HUES64 (cell line): ENCODE results near the gene ADGRL3.

Source experiments
- H3K27ac ChIP-seq: 2 replicates; pipeline ENCODE4 v1.7.0; 2013; ENCODE audit warnings: low read depth, low read length, inconsistent platforms
- H3K27me3 ChIP-seq: 2 replicates; pipeline ENCODE4 v1.6.1; 2013; ENCODE audit warnings: mild to moderate bottlenecking, low read length; ENCODE audit not compliant: insufficient read depth
- H3K36me3 ChIP-seq: 2 replicates; pipeline ENCODE4 v1.6.1; 2013; ENCODE audit warnings: mild to moderate bottlenecking, low read length; ENCODE audit not compliant: insufficient read depth
- H3K4me1 ChIP-seq: 2 replicates; pipeline ENCODE4 v1.6.1; 2013; ENCODE audit warnings: mild to moderate bottlenecking, low read length, moderate library complexity; ENCODE audit not compliant: insufficient read depth
- H3K4me3 ChIP-seq: 2 replicates; pipeline ENCODE4 v1.5.1; 2013; ENCODE audit warnings: mild to moderate bottlenecking, low read length, moderate library complexity
- H3K9ac ChIP-seq: 2 replicates; pipeline ENCODE4 v1.6.1; 2013; ENCODE audit warnings: mild to moderate bottlenecking, low read depth, low read length
- H3K9me3 ChIP-seq: 2 replicates; pipeline ENCODE4 v1.6.1; 2013; ENCODE audit warnings: low read depth, low read length; ENCODE audit not compliant: insufficient read depth
- WGBS: fragments of 150-250, 120-280 bp; methylation state at CpG from one replicate; pipeline ENCODE4 v1.1.7; 2013; ENCODE audit warnings: missing lambda C conversion rate; 5-methylcytosine and 5-hydroxymethylcytosine counted together

The ADGRL3 gene

DNA sequence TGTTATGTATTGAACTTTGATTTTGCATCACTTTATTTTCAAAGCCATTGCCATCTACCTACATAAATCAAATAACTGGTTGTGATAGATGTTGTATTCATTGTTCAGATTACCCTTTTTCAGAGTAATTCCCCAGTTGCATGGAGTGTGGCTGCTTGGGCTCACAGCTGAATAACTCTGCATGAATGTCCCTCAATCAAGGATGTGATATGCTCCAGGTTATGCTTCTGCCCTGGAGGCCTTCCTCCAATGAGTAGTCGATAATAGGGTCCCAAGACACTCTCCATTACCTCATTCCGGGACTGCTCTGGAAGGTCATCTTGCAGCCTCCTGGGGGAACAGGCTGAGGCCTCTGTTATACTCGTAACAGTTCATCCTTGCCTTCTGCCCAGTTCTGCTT is 251.8 kb downstream of the ADGRL3 start:
- no peaks in the 10 kb centered on the region for H3K9me3 ChIP-seq
- no peak overlapping the region for H3K9ac ChIP-seq
- H3K36me3 ChIP-seq: no peaks in the 10 kb centered on the region
- H3K27me3 ChIP-seq: no peaks in the 10 kb centered on the region
- no peak overlapping the region for H3K4me3 ChIP-seq
- 96% methylated on average over 3 of the region's 3 CpGs for WGBS
- H3K4me1 ChIP-seq: no peaks in the 10 kb centered on the region
- H3K27ac ChIP-seq: no peak overlapping the region

DNA sequence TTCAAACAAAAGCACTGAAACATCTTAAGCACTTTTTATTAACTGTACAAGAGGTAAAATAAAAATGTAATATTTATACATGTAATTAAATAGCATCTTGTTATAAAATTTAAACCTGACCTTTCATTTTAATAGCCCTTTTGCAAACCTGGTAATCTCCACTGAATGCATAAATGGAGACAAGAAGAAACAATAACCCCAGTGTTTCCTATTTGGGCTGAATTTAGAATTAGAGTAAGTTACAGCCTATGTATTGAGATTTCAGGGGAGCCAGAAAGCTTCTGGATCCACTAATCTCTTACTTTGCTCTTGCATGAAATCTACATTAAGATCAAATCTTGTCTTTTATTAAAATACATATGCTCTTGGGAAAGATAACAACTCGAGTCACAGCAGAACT is 261.8 kb downstream of the ADGRL3 start:
- H3K27me3 ChIP-seq: no peaks in the 10 kb centered on the region
- H3K36me3 ChIP-seq: no peaks in the 10 kb centered on the region
- H3K27ac ChIP-seq: no peak overlapping the region
- no peak overlapping the region for H3K9ac ChIP-seq
- no peak overlapping the region for H3K4me3 ChIP-seq
- no peaks in the 10 kb centered on the region for H3K4me1 ChIP-seq
- no peaks in the 10 kb centered on the region for H3K9me3 ChIP-seq
- WGBS: 83% methylated on average over 1 of the region's 1 CpG

DNA sequence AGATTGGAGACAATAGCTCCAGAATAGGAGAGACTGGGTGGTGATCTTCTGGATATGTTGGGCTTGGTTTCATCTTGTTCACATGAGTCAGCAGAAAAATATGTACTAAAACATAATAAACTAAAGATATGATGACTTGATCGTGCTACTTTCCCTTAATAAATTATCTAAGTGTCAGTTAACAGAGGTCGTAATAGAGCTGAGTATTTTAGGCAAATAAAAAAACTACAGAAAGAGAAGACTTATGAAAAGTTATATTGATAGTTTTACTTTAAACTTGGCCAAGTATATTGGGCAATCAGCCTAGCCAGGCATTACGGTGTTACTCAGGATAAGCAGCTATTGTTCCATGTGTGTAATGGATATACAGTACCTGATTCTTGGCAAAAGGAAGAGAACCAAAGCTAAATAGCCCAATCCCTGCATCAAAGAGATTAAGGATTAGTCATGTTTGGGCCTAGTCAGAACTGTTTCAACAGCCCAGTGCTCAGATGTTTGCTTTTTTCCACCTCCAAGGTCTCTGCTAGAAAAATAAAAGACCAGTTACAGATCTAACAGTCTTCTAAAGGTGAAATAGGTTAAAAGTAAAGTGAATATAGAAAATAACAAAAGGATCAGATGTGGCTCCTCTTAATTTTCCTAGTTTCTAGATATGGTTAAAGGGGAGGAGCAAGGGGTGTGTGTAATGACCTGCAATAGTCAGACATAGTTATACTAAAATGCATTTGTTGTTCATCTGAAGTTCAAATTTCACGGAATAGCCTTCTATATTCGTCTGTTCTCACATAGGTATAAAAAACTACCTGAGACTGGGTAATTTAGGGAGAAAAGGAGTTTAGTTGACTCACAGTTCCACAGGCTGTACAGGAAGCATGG is 262.6 kb downstream of the ADGRL3 start:
- Histone ChIP-seq H3K36me3 (no peaks in the 10 kb centered on the region), H3K27me3 (no peaks in the 10 kb centered on the region), H3K4me1 (no peaks in the 10 kb centered on the region), H3K4me3 (no peak overlapping the region), H3K27ac (no peak overlapping the region), H3K9me3 (no peaks in the 10 kb centered on the region), H3K9ac (no peak overlapping the region)
- WGBS: 92% methylated on average over 4 of the region's 5 CpGs

DNA sequence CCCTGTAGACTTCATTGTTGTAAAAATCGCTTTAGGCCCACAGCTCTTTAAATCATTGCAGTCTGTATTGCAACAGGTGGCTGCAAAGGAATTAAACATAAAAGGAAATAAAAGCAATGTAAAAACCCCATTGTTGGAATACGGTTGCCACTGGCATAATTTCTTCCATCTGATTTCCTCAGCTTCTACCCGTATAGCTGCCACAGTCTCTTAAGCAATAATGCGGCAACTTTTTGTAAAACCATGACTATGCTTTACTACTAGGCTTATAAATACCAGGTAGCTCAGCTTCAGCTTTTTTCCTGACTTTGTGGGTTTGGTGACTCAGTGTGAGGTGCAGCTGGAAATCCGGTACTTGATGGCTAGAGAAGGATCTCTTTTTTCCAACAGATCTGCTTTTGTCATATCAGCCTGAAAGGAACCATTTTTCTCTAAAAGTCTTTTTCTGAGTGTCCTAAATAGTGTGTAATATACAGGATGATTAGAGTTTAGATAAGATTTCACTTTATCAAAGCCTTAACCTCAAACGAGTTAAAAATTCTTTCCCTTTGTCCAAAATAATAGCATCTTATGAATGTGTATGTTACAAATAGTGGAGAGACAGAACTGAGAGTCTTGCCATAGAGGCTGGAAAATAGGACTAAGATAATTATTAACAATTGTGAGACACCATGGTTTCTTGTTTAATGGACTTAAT is 268.0 kb downstream of the ADGRL3 start:
- H3K9me3 ChIP-seq: no peaks in the 10 kb centered on the region
- H3K4me1 ChIP-seq: no peaks in the 10 kb centered on the region
- H3K27me3 ChIP-seq: no peaks in the 10 kb centered on the region
- no peak overlapping the region for H3K4me3 ChIP-seq
- H3K9ac ChIP-seq: no peak overlapping the region
- no peaks in the 10 kb centered on the region for H3K36me3 ChIP-seq
- H3K27ac ChIP-seq: no peak overlapping the region
- WGBS: 90% methylated on average over 5 of the region's 6 CpGs

DNA sequence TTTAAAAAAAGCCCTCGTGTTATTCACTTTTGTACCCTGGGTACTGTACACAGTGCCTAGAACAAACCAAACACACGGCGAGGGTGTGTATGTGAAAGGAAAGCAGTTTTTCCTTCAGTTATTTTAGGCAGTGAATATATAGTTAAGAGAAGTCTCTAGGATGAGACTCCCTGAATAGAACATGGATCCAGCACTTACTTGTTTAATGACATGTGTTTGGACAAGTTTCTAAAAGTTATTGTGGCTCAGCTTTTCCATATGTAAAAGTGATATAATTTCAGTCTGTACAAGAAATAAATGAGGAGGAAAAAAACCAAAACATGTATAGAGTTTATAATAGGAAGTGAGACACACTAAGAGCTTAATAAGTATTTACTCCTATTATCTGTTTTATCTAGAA is 273.2 kb downstream of the ADGRL3 start:
- Histone ChIP-seq H3K9ac (no peak overlapping the region), H3K27me3 (no peaks in the 10 kb centered on the region), H3K9me3 (no peaks in the 10 kb centered on the region), H3K27ac (no peak overlapping the region), H3K36me3 (no peaks in the 10 kb centered on the region), H3K4me1 (0 out of 2 replicates have a peak, but pooled peaks cover 4% of the 10 kb centered on the region), H3K4me3 (no peak overlapping the region)
- WGBS: 97% methylated on average over 3 of the region's 3 CpGs

DNA sequence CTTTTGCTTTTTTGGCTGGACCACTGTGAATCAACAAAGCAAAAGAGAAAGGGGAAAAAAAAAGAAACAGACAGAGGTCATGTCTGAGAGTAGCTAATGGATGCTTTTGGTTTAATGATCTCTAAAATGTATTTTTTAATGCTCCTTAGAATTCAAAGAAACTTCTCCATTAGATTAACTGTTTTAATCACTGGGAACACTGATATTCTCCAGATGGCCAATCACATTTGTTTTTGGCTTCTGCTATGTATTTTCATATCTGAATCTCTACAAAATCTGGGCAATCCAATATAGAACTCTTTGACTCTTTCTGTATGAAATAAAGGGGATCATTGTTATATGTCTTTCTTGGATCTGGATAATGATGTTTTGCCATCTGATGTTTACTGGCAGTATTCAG is 278.2 kb downstream of the ADGRL3 start:
- H3K4me3 ChIP-seq: no peak overlapping the region
- H3K9ac ChIP-seq: no peak overlapping the region

DNA sequence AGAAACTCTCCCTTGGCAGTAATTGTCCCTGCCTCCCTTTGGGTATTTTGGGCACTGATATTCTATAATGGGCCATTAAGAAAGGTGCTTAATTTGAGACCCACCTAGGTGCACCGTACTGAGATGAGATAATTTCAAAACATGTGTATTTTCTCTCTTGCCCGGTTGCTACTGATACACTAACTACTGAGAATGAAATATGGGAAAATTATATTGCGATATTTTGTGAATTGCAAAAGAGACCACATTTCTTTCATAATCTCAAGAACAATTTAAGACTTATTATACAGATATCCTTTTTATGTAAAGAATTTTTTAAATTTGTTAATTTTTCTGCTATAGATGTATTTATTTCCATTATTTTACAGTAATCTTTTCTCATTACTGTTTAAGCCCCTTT is 284.9 kb downstream of the ADGRL3 start:
- no peaks in the 10 kb centered on the region for H3K36me3 ChIP-seq
- no peak overlapping the region for H3K4me3 ChIP-seq
- H3K4me1 ChIP-seq: 0 out of 2 replicates have a peak, but pooled peaks cover 3% of the 10 kb centered on the region
- no peak overlapping the region for H3K27ac ChIP-seq
- WGBS: 100% methylated on average over 2 of the region's 3 CpGs
- no peak overlapping the region for H3K9ac ChIP-seq
- no peaks in the 10 kb centered on the region for H3K9me3 ChIP-seq
- H3K27me3 ChIP-seq: no peaks in the 10 kb centered on the region

More for the DNA sequence above, 278.2 kb downstream of the ADGRL3 start:
- no peaks in the 10 kb centered on the region for H3K9me3 ChIP-seq
- 0 out of 2 replicates have a peak, but pooled peaks cover 4% of the 10 kb centered on the region for H3K4me1 ChIP-seq
- H3K36me3 ChIP-seq: no peaks in the 10 kb centered on the region
- no peak overlapping the region for H3K27ac ChIP-seq
- no peaks in the 10 kb centered on the region for H3K27me3 ChIP-seq

DNA sequence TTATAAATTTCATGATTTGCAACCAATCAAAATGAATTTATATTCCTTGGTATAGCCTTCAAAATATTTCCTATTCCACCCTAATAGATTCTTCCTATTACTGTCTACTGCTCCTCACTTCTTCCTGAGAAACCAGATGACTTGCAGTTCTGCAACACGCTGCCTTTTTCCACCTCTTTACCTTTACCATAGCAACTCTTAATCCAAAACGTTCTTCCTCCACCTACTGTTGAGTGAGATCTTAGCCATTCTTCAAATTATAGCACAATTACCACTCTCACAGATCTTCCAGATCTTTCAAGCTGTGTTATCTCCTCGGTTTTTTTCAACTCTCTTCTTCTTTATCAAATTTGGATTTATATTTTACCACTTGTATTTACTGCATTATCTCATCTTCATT is 289.8 kb downstream of the ADGRL3 start:
- WGBS: 86% methylated on average over 3 of the region's 3 CpGs
- Histone ChIP-seq H3K27me3 (no peaks in the 10 kb centered on the region), H3K9ac (no peak overlapping the region), H3K4me1 (peaks cover 22% of the 10 kb centered on the region), H3K9me3 (no peaks in the 10 kb centered on the region), H3K36me3 (no peaks in the 10 kb centered on the region), H3K27ac (no peak overlapping the region), H3K4me3 (no peak overlapping the region)

DNA sequence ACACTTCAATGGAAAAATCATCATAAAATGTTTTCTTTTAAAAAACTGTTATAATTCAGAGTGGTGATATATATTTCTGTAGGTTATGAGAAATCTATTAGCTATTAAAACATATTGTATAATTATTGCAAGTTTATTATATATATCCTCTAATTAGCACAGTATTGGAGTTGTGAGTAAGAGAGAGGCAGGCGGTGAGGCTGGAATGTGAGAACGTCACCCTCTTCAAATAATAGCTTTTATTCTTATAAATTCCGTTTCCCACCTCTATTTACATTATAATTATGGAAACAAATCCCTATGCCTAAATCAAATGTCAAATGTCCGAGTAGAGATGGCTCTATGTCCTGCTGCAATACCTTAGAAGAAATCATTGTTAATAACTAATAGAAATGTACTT is 292.9 kb downstream of the ADGRL3 start:
- Histone ChIP-seq H3K27me3 (no peaks in the 10 kb centered on the region), H3K36me3 (peaks cover 3% of the 10 kb centered on the region; the same call in 1 of the 2 replicates), H3K27ac (no peak overlapping the region), H3K9me3 (no peaks in the 10 kb centered on the region), H3K4me3 (no peak overlapping the region), H3K9ac (no peak overlapping the region), H3K4me1 (peaks cover 22% of the 10 kb centered on the region)
- WGBS: no CpG with 5 or more reads among the region's 4 CpGs

DNA sequence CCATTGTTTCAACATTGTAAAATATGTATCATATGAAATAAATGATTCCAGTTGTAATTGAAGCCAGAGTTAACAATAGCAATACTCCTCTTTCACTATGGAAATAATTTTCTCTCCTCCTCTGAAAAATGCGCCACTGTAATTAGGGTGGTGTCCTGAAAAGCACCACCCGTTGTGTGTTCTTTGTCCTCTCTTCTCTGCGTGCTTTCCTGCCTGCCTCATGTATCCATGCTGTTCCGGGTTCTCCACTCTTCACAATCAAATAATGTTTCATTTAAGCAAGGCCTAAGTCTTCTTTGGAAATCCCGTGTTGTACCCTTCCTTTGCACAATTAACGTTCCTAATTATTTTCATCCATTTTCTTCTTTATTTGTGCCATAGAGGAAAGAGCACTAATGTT is 293.3 kb downstream of the ADGRL3 start:
- Histone ChIP-seq H3K36me3 (peaks cover 3% of the 10 kb centered on the region; the same call in 1 of the 2 replicates), H3K27ac (peak overlapping the region; percentile 29; the same call in 1 of the 2 replicates), H3K4me3 (no peak overlapping the region), H3K4me1 (peaks cover 22% of the 10 kb centered on the region), H3K9me3 (no peaks in the 10 kb centered on the region), H3K27me3 (no peaks in the 10 kb centered on the region), H3K9ac (no peak overlapping the region)
- WGBS: 52% methylated on average over 5 of the region's 6 CpGs

DNA sequence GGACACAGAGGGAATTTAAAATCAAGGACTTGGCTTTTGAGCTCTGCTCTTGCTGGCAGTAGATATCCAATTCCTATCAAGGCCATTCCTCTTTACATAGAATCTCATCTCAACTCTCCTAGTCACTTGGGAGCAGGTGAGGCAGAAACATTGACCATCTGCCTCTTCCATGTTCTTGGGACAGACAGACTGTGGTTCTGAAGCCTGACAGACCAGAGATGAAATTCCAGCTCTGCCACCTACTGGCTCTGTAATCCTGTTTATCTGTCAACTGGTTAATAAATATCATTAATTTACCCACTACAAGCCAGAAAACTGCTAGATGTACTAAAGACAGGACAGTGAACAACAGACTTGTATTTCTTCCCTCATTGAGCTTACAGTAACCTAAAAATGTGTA is 300.8 kb downstream of the ADGRL3 start:
- Histone ChIP-seq H3K36me3 (peaks cover 3% of the 10 kb centered on the region; the same call in 1 of the 2 replicates), H3K9me3 (no peaks in the 10 kb centered on the region), H3K4me3 (no peak overlapping the region), H3K9ac (no peak overlapping the region), H3K27ac (no peak overlapping the region), H3K4me1 (no peaks in the 10 kb centered on the region), H3K27me3 (no peaks in the 10 kb centered on the region)
